ENCODE results near the gene FAH. TPM values are rescaled to one million over a fixed set of nuclear protein-coding genes. Genes with fewer than 3 reads are reported as not detected.

The FAH gene
- total and polyA plus RNA-seq, 8 donors = 7.6 to 40.6 (median 18.9) TPM

DNA sequence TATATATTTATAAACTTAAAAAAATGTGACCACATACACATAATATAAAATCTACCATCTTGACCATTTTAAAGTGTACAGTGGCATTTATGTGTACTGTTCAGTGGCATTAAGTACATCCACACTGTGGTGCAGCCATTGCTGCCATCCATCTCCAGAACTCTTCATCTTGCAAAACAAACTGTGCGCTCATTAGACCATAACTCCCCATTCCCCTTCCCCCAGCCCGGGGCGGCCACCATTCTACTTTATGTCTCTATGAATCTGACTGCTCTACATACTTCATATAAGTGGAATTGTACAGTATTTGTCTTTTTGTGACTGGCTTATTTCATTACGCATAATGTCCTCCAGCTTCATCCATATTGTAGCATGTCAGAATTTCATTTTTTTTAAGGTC lies 51.4 kb downstream of the FAH start:
- WGBS, 5 donors = 94 to 96% (median 95%) methylated on average over 4 of the region's 4 CpGs
- Histone ChIP-seq H3K27ac (no peak overlapping the region), H3K4me3 (no peak overlapping the region), H3K36me3 (peaks cover 0 to 12% (median 2%) of the 10 kb centered on the region in 4 donors), H3K9me3 (no peaks in the 10 kb centered on the region), H3K4me1 (no peaks in the 10 kb centered on the region), H3K27me3 (no peaks in the 10 kb centered on the region)
- no peak for TF ChIP-seq POLR2AphosphoS5 (IDR thresholded peaks at IDR 0.05)
- TF ChIP-seq POLR2A (IDR thresholded peaks at IDR 0.05) = no peak
- TF ChIP-seq EP300 (IDR thresholded peaks at IDR 0.05) = no peak
- TF ChIP-seq, protein P1, sequence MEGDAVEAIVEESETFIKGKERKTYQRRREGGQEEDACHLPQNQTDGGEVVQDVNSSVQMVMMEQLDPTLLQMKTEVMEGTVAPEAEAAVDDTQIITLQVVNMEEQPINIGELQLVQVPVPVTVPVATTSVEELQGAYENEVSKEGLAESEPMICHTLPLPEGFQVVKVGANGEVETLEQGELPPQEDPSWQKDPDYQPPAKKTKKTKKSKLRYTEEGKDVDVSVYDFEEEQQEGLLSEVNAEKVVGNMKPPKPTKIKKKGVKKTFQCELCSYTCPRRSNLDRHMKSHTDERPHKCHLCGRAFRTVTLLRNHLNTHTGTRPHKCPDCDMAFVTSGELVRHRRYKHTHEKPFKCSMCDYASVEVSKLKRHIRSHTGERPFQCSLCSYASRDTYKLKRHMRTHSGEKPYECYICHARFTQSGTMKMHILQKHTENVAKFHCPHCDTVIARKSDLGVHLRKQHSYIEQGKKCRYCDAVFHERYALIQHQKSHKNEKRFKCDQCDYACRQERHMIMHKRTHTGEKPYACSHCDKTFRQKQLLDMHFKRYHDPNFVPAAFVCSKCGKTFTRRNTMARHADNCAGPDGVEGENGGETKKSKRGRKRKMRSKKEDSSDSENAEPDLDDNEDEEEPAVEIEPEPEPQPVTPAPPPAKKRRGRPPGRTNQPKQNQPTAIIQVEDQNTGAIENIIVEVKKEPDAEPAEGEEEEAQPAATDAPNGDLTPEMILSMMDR (IDR thresholded peaks at IDR 0.05) = no peak
- DNase-seq = no peak
- intact Hi-C loops (cut with DNase I; ENCODE audit: low total_unique reads) = no loop called here

- H3K4me1 ChIP-seq = no peaks in the 10 kb centered on the region
- WGBS, 5 donors = 64 to 74% (median 69%) methylated on average over 3 of the region's 3 CpGs
- TF ChIP-seq POLR2A (IDR thresholded peaks at IDR 0.05) (no peak), POLR2AphosphoS5 (IDR thresholded peaks at IDR 0.05) (no peak), EP300 (IDR thresholded peaks at IDR 0.05) (no peak)
- TF ChIP-seq, protein P1 (IDR thresholded peaks at IDR 0.05) = no peak
- intact Hi-C loops (cut with DNase I; ENCODE audit: low total_unique reads) = no loop called here
- no peak for DNase-seq
- no peaks in the 10 kb centered on the region for H3K9me3 ChIP-seq
- no peaks in the 10 kb centered on the region for H3K36me3 ChIP-seq
- no peak overlapping the region for H3K27ac ChIP-seq
- no peak overlapping the region for H3K4me3 ChIP-seq
- H3K27me3 ChIP-seq = no peaks in the 10 kb centered on the region
Measured at GRCh38 chr15:80207887-80208286, 55.1 kb downstream of the FAH start.

GRCh38 chr15:80208758-80209734 lies 56.2 kb downstream of the FAH start:
- no peak for DNase-seq
- 85 to 91% (median 91%) methylated on average over 9 to 11 of the region's 11 CpGs for WGBS, 5 donors
- TF ChIP-seq POLR2AphosphoS5 (IDR thresholded peaks at IDR 0.05) = no peak
- no peak for TF ChIP-seq POLR2A (IDR thresholded peaks at IDR 0.05)
- no peak for TF ChIP-seq EP300 (IDR thresholded peaks at IDR 0.05)
- TF ChIP-seq, protein P1 (IDR thresholded peaks at IDR 0.05) = no peak
- Histone ChIP-seq H3K27ac (no peak overlapping the region), H3K4me3 (no peak overlapping the region), H3K27me3 (no peaks in the 10 kb centered on the region), H3K4me1 (no peaks in the 10 kb centered on the region), H3K36me3 (no peaks in the 10 kb centered on the region), H3K9me3 (peaks cover 0 to 6% (median 0%) of the 10 kb centered on the region in 4 donors)
- intact Hi-C loops (cut with DNase I; ENCODE audit: low total_unique reads) = no loop called here

DNA sequence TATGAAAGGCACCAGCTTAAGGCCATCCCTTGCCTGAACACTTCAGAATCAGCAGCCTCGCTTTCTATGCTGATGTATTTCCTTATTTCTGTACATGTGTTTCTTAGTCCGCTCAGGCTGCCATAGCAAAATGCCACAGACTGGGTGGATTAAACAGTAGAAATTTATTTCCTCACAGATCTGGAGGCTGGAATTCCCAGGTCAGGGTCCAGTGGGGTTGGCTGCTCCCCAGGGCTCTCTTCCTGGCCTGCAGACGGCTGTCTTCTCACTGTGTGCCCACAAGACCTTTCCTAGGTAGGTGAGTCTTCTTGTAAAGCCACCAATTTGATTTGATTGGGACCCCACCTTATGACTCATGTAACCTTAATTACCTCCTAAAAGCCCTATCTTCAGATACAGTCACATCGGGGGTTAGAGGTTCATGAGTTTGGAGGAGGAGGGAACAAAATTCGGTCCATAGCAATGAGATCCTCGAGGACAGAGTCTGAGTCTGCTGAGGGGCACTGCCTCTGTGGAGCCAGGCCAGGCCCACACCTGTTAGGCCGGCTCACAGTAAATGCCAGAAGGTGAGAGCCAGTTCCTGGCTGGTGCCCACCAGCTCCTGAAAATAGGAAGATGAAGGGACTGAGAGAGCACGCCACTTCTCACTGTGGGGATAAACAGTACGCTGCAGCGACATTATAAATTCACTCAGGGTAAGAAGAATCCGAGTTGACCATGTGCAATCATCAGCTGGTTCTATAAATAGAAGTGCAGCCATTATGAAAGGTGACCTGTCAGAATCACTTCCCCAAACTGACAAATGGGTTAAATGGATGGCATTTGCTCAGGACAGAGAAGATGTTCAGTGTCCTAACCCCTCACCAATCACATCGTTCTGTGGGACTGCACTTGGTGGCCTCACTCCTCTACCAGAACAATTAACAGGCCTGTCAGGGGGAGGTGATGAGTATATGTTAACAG lies 58.1 kb downstream of the FAH start:
- Histone ChIP-seq H3K9me3 (peaks cover 0 to 6% (median 0%) of the 10 kb centered on the region in 4 donors), H3K4me1 (no peaks in the 10 kb centered on the region), H3K4me3 (no peak overlapping the region), H3K27ac (no peak overlapping the region), H3K27me3 (no peaks in the 10 kb centered on the region), H3K36me3 (no peaks in the 10 kb centered on the region)
- TF ChIP-seq EP300 (IDR thresholded peaks at IDR 0.05) (no peak), POLR2AphosphoS5 (IDR thresholded peaks at IDR 0.05) (no peak), POLR2A (IDR thresholded peaks at IDR 0.05) (no peak)
- TF ChIP-seq, protein P1 (IDR thresholded peaks at IDR 0.05) = no peak
- DNase-seq = no peak
- intact Hi-C loops (cut with DNase I; ENCODE audit: low total_unique reads) = no loop called here
- WGBS, 5 donors = 60 to 79% (median 68%) methylated on average over 12 of the region's 12 CpGs
